Tibial artery (tissue), 4 donors: ENCODE data around the gene ADH5.

Experiments used
- DNase-seq, 2 donors: peaks; one replicate each; pipeline ENCODE4 v3.0.0-alpha.2; 2019
- H3K27ac ChIP-seq, 2 donors: fragments of 200-600 bp; sonication (generic) in 1 of 2; 1 replicate in 1 of 2; 2 replicates in 1 of 2; pipeline ENCODE4 v1.5.1; 2018 to 2019; ENCODE audit warnings: mild to moderate bottlenecking in 1 of 2
- H3K27me3 ChIP-seq, 2 donors: fragments of 200-600 bp; sonication (generic) in 1 of 2; one replicate each; pipeline versions ENCODE4 v1.5.1 to v1.6.0; 2016 to 2019
- H3K36me3 ChIP-seq, 3 donors: fragments of 200-600 bp; sonication (generic) in 2 of 3; one replicate each; pipeline ENCODE4 v1.5.1; 2016 to 2019; ENCODE audit warnings: mild to moderate bottlenecking in 2 of 3
- H3K4me1 ChIP-seq, 4 donors: fragments of 200-600 bp; sonication (generic) in 2 of 4; 1 replicate in 3 of 4; 2 replicates in 1 of 4; pipeline ENCODE4 v1.5.1; 2016 to 2019
- H3K4me3 ChIP-seq, 2 donors: fragments of 200-600 bp; sonication (generic) in 1 of 2; 1 replicate in 1 of 2; 2 replicates in 1 of 2; pipeline ENCODE4 v1.5.1; 2018 to 2019; ENCODE audit warnings: mild to moderate bottlenecking in 2 of 2
- H3K9me3 ChIP-seq, 3 donors: fragments of 200-600 bp; sonication (generic) in 1 of 3; one replicate each; pipeline ENCODE4 v1.5.1; 2016 to 2019
- CTCF ChIP-seq, 2 experiments: fragments of 200-600 bp in 1 of 2; fragments of 450-650 bp in 1 of 2; IDR thresholded peaks; one replicate each; pipeline ENCODE4 v1.5.1; 2017 to 2019; ENCODE audit warnings: antibody characterized with exemption in 2 of 2, mild to moderate bottlenecking in 1 of 2, moderate library complexity in 1 of 2
- intact Hi-C: fragments of 100-400 bp; cut with DNase I; formaldehyde crosslinking; loops from one replicate; pipeline ENCODE4 v1.15.0; 2023; ENCODE audit warnings: low total_unique reads

ADH5 gene

GRCh38 chr4:99043346-99043745, 45.2 kb downstream of the ADH5 start:
- peaks cover 21 to 45% (median 25%) of the 10 kb centered on the region in 3 donors for H3K36me3 ChIP-seq
- intact Hi-C loops, result no loop called here
- no peak overlapping the region for H3K4me3 ChIP-seq
- no peak for DNase-seq
- no peaks in the 10 kb centered on the region for H3K27me3 ChIP-seq
- no peaks in the 10 kb centered on the region for H3K4me1 ChIP-seq
- no peak overlapping the region for H3K27ac ChIP-seq
- peaks cover 0 to 2% (median 0%) of the 10 kb centered on the region in 3 donors for H3K9me3 ChIP-seq
- TF ChIP-seq CTCF (IDR thresholded peaks at IDR 0.05), result no peak

- Histone ChIP-seq H3K27me3 (no peaks in the 10 kb centered on the region), H3K4me1 (no peaks in the 10 kb centered on the region), H3K27ac (no peak overlapping the region), H3K4me3 (no peak overlapping the region), H3K9me3 (peaks cover 0 to 5% (median 4%) of the 10 kb centered on the region in 3 donors), H3K36me3 (peaks cover 9 to 21% (median 14%) of the 10 kb centered on the region in 3 donors)
- no peak for TF ChIP-seq CTCF (IDR thresholded peaks at IDR 0.05)
- intact Hi-C loops, result no loop called here
- DNase-seq, result no peak
Measured at GRCh38 chr4:99038213-99038612, 50.4 kb downstream of the ADH5 start.

- Histone ChIP-seq H3K9me3 (peaks cover 0 to 5% (median 4%) of the 10 kb centered on the region in 3 donors), H3K36me3 (no peaks in the 10 kb centered on the region), H3K27ac (no peak overlapping the region), H3K4me3 (no peak overlapping the region), H3K27me3 (no peaks in the 10 kb centered on the region), H3K4me1 (peaks cover 0 to 4% (median 0%) of the 10 kb centered on the region in 4 donors)
- DNase-seq, result no peak
- intact Hi-C loops, result no loop called here
- no peak for TF ChIP-seq CTCF (IDR thresholded peaks at IDR 0.05)
Measured at GRCh38 chr4:99033956-99034355, 54.6 kb downstream of the ADH5 start.

- Histone ChIP-seq H3K9me3 (no peaks in the 10 kb centered on the region), H3K4me1 (peaks cover 0 to 17% (median 1%) of the 10 kb centered on the region in 4 donors)
Measured at GRCh38 chr4:99029852-99030251, 58.7 kb downstream of the ADH5 start.

GRCh38 chr4:99029018-99029735, 59.4 kb downstream of the ADH5 start:
- TF ChIP-seq CTCF (IDR thresholded peaks at IDR 0.05), result no peak
- DNase-seq, result no peak
- intact Hi-C loops, result no loop called here
- Histone ChIP-seq H3K4me1 (peaks cover 0 to 20% (median 3%) of the 10 kb centered on the region in 4 donors), H3K4me3 (no peak overlapping the region), H3K27me3 (no peaks in the 10 kb centered on the region), H3K9me3 (no peaks in the 10 kb centered on the region), H3K27ac (no peak overlapping the region), H3K36me3 (no peaks in the 10 kb centered on the region)

More at GRCh38 chr4:99029852-99030251, 58.7 kb downstream of the ADH5 start:
- DNase-seq, result no peak
- TF ChIP-seq CTCF (IDR thresholded peaks at IDR 0.05), result no peak
- intact Hi-C loops, result no loop called here
- no peaks in the 10 kb centered on the region for H3K36me3 ChIP-seq
- H3K27ac ChIP-seq, result no peak overlapping the region
- H3K4me3 ChIP-seq, result no peak overlapping the region
- H3K27me3 ChIP-seq, result no peaks in the 10 kb centered on the region
